Activated T-cell treated with anti-CD3 and anti-CD28 coated beads, Interleukin-2, amount 50 U/mL, for 72 hours (primary cell): ENCODE measurements around the gene TSPAN14. TPM values are rescaled to one million over a fixed set of nuclear protein-coding genes. Genes with fewer than 3 reads are reported as not detected.
"Not testable (repeated sequence)": the region's sequence is repeated elsewhere in the genome, so short reads cannot be mapped to it uniquely, and the experiment has no call there.

Source experiments
- ATAC-seq, 2 donors: fragments of 150-1000 bp; cut with Tn5 transposase; replicated peaks in 1 of 2; 2 replicates each; pipeline ENCODE4 v1.10.0; 2021; ENCODE audit warnings: moderate library complexity in 2 of 2, mild to moderate bottlenecking in 1 of 2
- DNase-seq, 2 donors: peaks; one replicate each; pipeline ENCODE4 v3.0.0; 2021 to 2022; ENCODE audit warnings: mixed read lengths in 1 of 2
- H3K27ac Mint-ChIP-seq: one replicate; pipeline ENCODE4 v1.8.0; 2022; ENCODE audit warnings: mild to moderate bottlenecking, moderate library complexity, mixed read lengths
- H3K27me3 Mint-ChIP-seq: one replicate; pipeline ENCODE4 v1.8.0; 2022; ENCODE audit warnings: low read depth, mixed read lengths
- H3K36me3 Mint-ChIP-seq, 2 donors: one replicate each; pipeline ENCODE4 v1.8.0; 2022; ENCODE audit warnings: mixed read lengths in 2 of 2, mild to moderate bottlenecking in 1 of 2; ENCODE audit not compliant: insufficient read depth in 2 of 2
- H3K4me1 Mint-ChIP-seq: one replicate; pipeline ENCODE4 v1.8.0; 2022; ENCODE audit warnings: low read depth, mixed read lengths
- H3K4me3 Mint-ChIP-seq, 2 donors: one replicate each; pipeline ENCODE4 v1.8.0; 2022; ENCODE audit warnings: mild to moderate bottlenecking in 2 of 2, mixed read lengths in 2 of 2, moderate library complexity in 2 of 2
- H3K9me3 Mint-ChIP-seq, 2 donors: one replicate each; pipeline ENCODE4 v1.8.0; 2022; ENCODE audit warnings: mixed read lengths in 2 of 2
- total RNA-seq, 2 donors: library from RNA; stranded (reverse); gene quantifications; one replicate each; pipeline ENCODE4 v1.2.3, GENCODE V29; 2022

TSPAN14 gene
- total RNA-seq, 2 donors from 2014 or later = 44.2 to 47.8 TPM

GRCh38 chr10:80540618-80540980 is 86.5 kb downstream of the TSPAN14 start:
- H3K4me3 Mint-ChIP-seq = peak overlapping the region; percentile 22 to 31
- ATAC-seq (no peak), DNase-seq (no peak)
- no peaks in the 10 kb centered on the region for H3K27me3 Mint-ChIP-seq
- no peaks in the 10 kb centered on the region for H3K36me3 Mint-ChIP-seq
- H3K9me3 Mint-ChIP-seq = no peaks in the 10 kb centered on the region
- peaks cover 18% of the 10 kb centered on the region for H3K4me1 Mint-ChIP-seq
- no peak overlapping the region for H3K27ac Mint-ChIP-seq

DNA sequence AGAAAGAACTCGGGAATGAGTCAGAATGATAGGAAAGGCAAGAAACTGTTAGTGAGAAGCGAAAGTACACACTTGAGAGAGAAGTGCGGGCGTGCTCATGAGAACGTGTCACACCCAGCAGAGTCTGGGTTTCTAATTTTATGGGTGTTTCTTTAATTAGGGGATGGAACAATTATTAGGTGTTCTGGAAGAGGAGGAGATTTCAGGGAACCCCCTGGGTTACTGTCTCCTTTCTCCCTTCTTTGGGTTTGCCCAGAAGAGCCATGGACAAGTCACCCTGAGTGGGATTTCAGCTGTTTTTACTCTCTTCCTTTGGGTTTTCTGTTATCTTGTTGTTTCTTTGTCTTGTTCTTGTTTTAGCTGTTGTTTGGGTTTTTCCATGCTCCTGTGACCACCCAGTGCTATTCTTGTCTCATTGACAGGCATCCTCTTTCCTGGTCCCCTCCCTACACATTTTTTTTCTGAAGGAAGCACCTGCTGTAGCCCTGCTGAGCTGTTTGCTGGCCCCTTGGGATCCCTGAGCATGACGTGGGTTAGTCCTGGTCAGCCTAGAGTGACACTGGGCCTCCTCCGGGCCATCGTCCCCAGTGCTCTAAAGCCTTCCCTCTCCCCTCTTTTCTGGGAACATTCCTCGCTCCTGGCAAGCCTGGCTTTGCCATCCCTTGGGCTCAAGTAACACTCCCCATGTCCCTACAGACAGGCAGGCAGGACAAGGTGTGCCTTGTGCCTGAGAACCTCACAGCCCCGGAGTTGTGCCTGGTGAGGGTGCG is 87.1 kb downstream of the TSPAN14 start:
- DNase-seq (no peak), ATAC-seq (no peak)
- H3K36me3 Mint-ChIP-seq = no peaks in the 10 kb centered on the region
- H3K9me3 Mint-ChIP-seq = no peaks in the 10 kb centered on the region
- no peaks in the 10 kb centered on the region for H3K27me3 Mint-ChIP-seq
- H3K27ac Mint-ChIP-seq = no peak overlapping the region
- H3K4me1 Mint-ChIP-seq = peaks cover 17% of the 10 kb centered on the region
- H3K4me3 Mint-ChIP-seq = peak overlapping the region; percentile 22 to 31

DNA sequence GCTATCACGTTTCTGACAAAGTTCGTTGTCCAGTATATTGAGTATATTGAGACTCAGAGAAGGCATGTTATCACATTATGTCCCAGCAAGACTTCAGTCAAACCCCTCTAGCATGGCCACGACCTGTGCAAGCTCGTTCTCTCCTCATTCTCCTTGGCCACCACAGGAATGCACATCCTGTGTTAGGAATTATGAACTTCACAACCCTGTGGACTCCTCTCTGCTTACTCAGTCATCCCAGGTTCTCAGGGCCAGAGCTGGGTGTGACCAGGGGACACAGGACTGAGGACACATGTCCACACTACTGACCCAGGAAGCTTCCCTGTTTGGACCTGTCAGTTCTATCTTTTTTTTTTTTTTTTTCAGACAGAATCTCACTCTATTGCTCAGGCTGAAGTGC is 87.9 kb downstream of the TSPAN14 start:
- Mint-ChIP-seq H3K27me3 (no peaks in the 10 kb centered on the region), H3K36me3 (no peaks in the 10 kb centered on the region), H3K4me1 (peaks cover 14% of the 10 kb centered on the region), H3K9me3 (no peaks in the 10 kb centered on the region), H3K4me3 (no peak overlapping the region), H3K27ac (no peak overlapping the region)
- ATAC-seq (no peak), DNase-seq (no peak)

DNA sequence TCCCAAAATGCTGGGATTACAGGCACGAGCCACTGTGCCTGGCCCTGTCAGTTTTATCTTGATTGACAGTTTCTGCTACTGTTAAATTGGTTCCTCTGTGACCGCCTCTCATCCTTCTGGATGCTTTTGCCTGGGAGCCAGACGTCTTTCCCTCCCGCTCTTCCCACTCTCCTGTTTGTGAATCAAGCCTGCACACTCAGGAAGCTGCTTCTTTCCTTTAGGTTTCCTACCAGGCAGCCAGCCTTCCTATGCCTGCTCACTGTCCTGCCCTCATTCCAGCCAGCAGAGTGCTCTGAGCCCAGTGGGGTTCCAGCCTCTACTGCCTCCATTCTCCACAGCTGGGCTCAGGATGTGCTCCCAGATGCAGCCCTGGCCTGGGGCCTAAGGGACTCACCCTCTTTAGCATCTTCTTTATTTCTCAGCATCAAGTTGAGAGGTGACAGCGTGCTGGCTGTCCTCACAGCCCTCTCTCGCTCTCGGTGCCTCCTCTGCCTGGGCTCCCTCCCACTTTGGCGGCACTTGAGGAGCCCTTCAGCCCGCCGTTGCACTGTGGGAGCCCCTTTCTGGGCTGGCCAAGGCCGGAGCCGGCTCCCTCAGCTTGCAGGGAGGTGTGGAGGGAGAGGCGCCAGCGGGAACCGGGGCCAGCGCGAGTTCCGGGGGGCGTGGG is 88.7 kb downstream of the TSPAN14 start:
- Mint-ChIP-seq H3K27me3 (no peaks in the 10 kb centered on the region), H3K36me3 (no peaks in the 10 kb centered on the region), H3K27ac (no peak overlapping the region), H3K4me3 (no peak overlapping the region), H3K4me1 (peaks cover 14% of the 10 kb centered on the region), H3K9me3 (no peaks in the 10 kb centered on the region)
- ATAC-seq (no peak), DNase-seq (no peak)

DNA sequence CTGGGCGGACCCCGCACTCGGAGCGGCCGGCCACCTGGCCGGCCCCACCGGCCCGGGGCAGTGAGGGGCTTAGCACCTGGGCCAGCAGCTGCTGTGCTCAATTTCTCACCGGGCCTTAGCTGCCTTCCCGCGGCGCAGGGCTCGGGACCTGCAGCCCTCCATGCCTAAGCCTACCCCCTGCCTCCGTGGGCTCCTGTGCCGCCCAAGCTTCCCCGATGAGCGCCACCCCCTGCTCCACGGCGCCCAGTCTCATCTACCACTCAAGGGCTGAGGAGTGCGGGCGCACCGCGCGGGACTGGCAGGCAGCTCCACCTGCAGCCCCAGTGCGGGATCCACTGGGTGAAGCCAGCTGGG is 89.2 kb downstream of the TSPAN14 start:
- H3K36me3 Mint-ChIP-seq, H3K9me3 Mint-ChIP-seq, H3K27me3 Mint-ChIP-seq, DNase-seq, ATAC-seq, H3K27ac Mint-ChIP-seq, H3K4me3 Mint-ChIP-seq: not testable (repeated sequence)
- peaks cover 14% of the 10 kb centered on the region for H3K4me1 Mint-ChIP-seq

DNA sequence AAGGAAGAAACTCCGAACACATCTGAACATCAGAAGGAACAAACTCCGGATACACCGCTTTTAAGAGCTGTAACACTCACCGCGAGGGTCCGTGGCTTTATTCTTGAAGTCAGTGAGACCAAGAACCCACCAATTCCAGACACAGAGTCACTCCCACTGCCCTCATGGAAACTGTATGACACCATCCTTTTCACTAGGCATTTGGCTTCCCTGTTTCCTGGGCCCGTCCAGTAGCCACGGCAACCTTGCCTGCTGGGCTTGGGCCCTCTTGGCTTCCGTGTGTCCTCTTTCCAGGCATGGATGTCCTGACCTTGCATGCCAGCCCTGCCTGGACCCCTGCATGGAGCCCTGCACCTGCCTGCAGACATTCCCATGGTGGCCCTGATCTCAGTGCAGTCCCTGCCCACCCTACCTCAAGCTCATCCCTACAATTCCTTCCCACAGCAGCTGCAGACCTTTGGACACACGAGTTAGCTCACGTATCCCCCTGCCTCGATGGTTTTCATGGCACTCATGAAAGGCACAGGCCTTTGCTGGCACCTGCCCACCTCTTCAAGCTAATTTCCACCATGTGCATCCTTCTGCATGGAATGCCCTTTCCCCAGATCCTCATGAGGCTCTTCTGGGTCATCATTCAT is 90.3 kb downstream of the TSPAN14 start:
- H3K9me3 Mint-ChIP-seq = no peaks in the 10 kb centered on the region

DNA sequence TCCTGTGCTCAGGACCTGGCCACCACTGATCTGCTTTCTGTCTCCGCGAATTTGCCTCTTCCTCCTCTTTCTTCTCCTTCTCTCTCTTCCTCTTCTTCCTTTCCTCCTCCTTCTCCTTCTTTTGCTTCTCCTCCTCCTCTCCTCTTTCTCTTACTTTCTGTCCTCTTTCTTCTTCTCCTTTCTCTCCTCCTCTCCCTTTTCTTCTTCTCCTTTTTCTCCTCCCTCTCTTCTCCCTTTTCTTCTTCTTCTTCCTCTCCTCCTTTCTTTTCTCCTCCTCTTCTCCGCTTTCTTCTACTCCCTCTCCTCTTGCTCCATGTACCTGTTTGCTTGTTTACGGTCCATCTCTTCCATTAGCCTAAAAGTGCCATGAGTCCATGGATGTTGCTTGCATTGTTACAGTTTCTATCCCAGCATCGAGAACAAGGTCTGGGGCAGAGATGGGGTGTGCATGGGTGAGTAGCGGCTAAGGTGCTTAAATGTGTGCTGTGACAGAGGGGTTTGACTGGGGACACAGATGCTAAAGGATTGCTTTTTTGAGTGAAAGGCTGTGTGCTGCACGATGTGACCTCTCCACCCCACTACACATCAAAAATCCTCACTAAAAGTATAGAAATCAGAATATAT is 91.3 kb downstream of the TSPAN14 start:
- Mint-ChIP-seq H3K27ac (no peak overlapping the region), H3K4me1 (peaks cover 13% of the 10 kb centered on the region), H3K27me3 (no peaks in the 10 kb centered on the region), H3K4me3 (no peak overlapping the region), H3K36me3 (no peaks in the 10 kb centered on the region), H3K9me3 (no peaks in the 10 kb centered on the region)
- DNase-seq = no peak
- no peak for ATAC-seq

More for the DNA sequence above, 90.3 kb downstream of the TSPAN14 start:
- ATAC-seq = no peak
- DNase-seq = no peak
- no peak overlapping the region for H3K4me3 Mint-ChIP-seq
- H3K4me1 Mint-ChIP-seq = peaks cover 14% of the 10 kb centered on the region
- H3K27me3 Mint-ChIP-seq = no peaks in the 10 kb centered on the region
- H3K27ac Mint-ChIP-seq = no peak overlapping the region
- no peaks in the 10 kb centered on the region for H3K36me3 Mint-ChIP-seq

GRCh38 chr10:80552151-80552646 is 98.1 kb downstream of the TSPAN14 start:
- no peaks in the 10 kb centered on the region for H3K36me3 Mint-ChIP-seq
- H3K9me3 Mint-ChIP-seq = no peaks in the 10 kb centered on the region
- H3K4me3 Mint-ChIP-seq = no peak overlapping the region
- H3K4me1 Mint-ChIP-seq = no peaks in the 10 kb centered on the region
- ATAC-seq (no peak), DNase-seq (no peak)
- no peak overlapping the region for H3K27ac Mint-ChIP-seq
- H3K27me3 Mint-ChIP-seq = no peaks in the 10 kb centered on the region

DNA sequence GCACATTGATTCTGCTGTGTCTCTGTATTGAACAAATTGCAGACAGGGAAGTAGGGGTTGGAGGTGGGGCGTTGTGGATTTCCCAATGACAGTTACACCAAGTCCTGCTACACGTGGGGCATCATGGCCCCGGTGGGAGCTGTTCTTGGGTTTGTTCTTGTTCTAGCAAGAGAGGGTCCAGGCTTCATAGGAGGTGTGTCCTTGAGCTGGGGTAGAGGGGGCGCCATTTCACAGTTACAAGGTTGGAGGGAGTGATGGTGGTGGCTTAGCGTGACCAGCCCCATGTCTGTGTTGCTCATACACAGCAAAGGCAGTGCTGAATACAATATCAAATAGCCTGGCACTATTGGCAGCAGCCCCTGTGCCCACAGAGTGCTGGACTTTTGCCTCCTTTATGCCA is 99.3 kb downstream of the TSPAN14 start:
- H3K4me1 Mint-ChIP-seq = no peaks in the 10 kb centered on the region
- DNase-seq = no peak
- ATAC-seq = no peak
- no peak overlapping the region for H3K4me3 Mint-ChIP-seq
- H3K27ac Mint-ChIP-seq = no peak overlapping the region
- no peaks in the 10 kb centered on the region for H3K27me3 Mint-ChIP-seq
- no peaks in the 10 kb centered on the region for H3K36me3 Mint-ChIP-seq
- H3K9me3 Mint-ChIP-seq = no peaks in the 10 kb centered on the region

DNA sequence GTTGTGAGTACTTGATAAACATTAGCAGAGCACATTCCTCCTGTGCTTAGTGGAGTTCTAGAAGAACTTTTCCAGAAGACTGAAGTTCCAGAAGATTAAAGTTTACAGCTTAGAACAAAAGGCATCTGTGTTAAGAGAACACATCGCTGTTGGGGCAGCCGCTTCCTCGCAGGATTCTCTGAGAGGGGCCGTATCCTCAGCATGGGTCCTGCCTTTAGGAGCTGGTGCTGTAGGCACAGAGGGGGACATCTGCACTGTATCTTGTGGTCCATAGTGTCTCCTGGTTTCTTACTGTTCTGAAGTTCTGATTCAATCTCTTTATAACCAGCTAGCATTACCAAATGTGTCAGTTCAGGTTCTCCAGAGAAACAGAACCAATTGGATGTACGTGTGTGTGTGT is 99.9 kb downstream of the TSPAN14 start:
- Mint-ChIP-seq H3K4me3 (no peak overlapping the region), H3K4me1 (no peaks in the 10 kb centered on the region)
- no peak for ATAC-seq

GRCh38 chr10:80555415-80555814 is 101.3 kb downstream of the TSPAN14 start:
- no peaks in the 10 kb centered on the region for H3K27me3 Mint-ChIP-seq

More for the DNA sequence above, 99.9 kb downstream of the TSPAN14 start:
- no peak for DNase-seq
- Mint-ChIP-seq H3K27me3 (no peaks in the 10 kb centered on the region), H3K9me3 (no peaks in the 10 kb centered on the region), H3K36me3 (no peaks in the 10 kb centered on the region), H3K27ac (no peak overlapping the region)

DNA sequence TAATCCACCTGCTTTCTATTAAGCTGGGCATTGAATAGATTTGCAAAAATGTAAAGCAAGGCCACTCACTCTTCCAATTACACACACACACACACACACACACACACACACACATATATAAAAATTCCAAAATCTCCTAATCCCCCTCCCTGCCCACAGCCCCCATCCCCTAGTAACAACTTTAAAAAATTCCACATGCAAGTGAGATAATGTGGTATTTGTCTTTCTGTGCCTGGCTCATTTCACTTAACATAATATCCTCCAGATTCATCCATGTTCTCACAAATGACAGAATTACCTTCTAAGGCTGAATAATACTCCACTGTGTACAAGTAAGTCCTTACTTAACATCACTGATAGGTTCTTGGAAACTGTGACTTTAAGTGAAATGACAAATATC is 107.8 kb downstream of the TSPAN14 start:
- no peaks in the 10 kb centered on the region for H3K4me1 Mint-ChIP-seq
- no peaks in the 10 kb centered on the region for H3K36me3 Mint-ChIP-seq
- H3K9me3 Mint-ChIP-seq = no peaks in the 10 kb centered on the region
- ATAC-seq (no peak), DNase-seq (no peak)
- no peak overlapping the region for H3K27ac Mint-ChIP-seq
- H3K27me3 Mint-ChIP-seq = peaks cover 5% of the 10 kb centered on the region
- H3K4me3 Mint-ChIP-seq = no peak overlapping the region

More at GRCh38 chr10:80555415-80555814, 101.3 kb downstream of the TSPAN14 start:
- H3K27ac Mint-ChIP-seq = no peak overlapping the region
- no peak for DNase-seq
- H3K9me3 Mint-ChIP-seq = no peaks in the 10 kb centered on the region
- H3K4me3 Mint-ChIP-seq = no peak overlapping the region
- no peaks in the 10 kb centered on the region for H3K36me3 Mint-ChIP-seq
- H3K4me1 Mint-ChIP-seq = no peaks in the 10 kb centered on the region
- ATAC-seq = no peak

- no peak for ATAC-seq
- H3K4me3 Mint-ChIP-seq = no peak overlapping the region
- no peaks in the 10 kb centered on the region for H3K9me3 Mint-ChIP-seq
- H3K27me3 Mint-ChIP-seq = peaks cover 5% of the 10 kb centered on the region
- H3K4me1 Mint-ChIP-seq = no peaks in the 10 kb centered on the region
- no peak overlapping the region for H3K27ac Mint-ChIP-seq
- H3K36me3 Mint-ChIP-seq = no peaks in the 10 kb centered on the region
- DNase-seq = no peak
Observed at GRCh38 chr10:80567292-80567691, 113.2 kb downstream of the TSPAN14 start.
